SK-N-MC (cell line): Measurements from ENCODE around the gene TIMM8A.

ENCODE experiments used
- EZH2 ChIP-seq: fragments of 200-600 bp; sonication (generic); IDR thresholded peaks from one replicate; pipeline ENCODE4 v1.6.1; 2017; ENCODE audit warnings: antibody characterized with exemption
- FOXP2 ChIP-seq: optimal IDR thresholded peaks from 2 replicates; pipeline ENCODE3; 2011; ENCODE audit warnings: mild to moderate bottlenecking, moderate library complexity; ENCODE audit not compliant: insufficient read depth; ENCODE audit errors: extremely low read length, control extremely low read depth
- POLR2AphosphoS5 ChIP-seq: IDR thresholded peaks from 2 replicates; pipeline ENCODE4 v1.6.1; 2012; ENCODE audit warnings: mild to moderate bottlenecking, low read depth, low read length, borderline replicate concordance

DNA sequence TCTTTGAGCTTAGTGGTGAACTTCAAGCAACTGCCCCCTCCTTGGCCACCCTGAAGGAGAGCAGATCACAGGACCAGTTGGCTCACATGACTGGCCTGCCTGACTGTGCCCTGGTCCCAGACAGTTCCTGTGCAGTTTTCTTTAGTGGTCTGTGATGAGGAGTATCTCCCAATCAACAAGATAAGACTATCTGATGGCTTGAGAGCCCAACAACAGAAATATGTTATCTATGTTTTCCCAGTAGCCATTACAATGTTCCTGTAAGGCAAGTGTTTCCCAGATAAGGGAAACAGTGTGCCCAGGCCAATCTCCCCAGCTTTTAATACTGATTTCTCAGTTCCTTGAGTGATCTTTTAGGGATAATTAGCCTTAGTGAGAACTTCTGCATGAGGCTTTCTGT is 14.2 kb upstream of the TIMM8A start:
- TF ChIP-seq POLR2AphosphoS5 = no peak
- no peak for TF ChIP-seq EZH2
- no peak for TF ChIP-seq FOXP2
